Neural progenitor cell (in vitro differentiated cells): ENCODE data around the gene TNF. TPM values are rescaled to one million over a fixed set of nuclear protein-coding genes. Genes with fewer than 3 reads are reported as not detected.
A peak's percentile ranks its signal among the peaks of the same experiment; 100 is the strongest.

Source experiments
- DNase-seq: peaks from one replicate; pipeline ENCODE4 v3.0.0-alpha.2; 2016; ENCODE audit warnings: low spot score
- H2AFZ ChIP-seq: fragments of 200-600 bp; sonication (generic); replicated peaks from 2 replicates; pipeline ENCODE4 v1.6.1; 2016; ENCODE audit warnings: antibody characterized with exemption
- H3F3A ChIP-seq: fragments of 200-600 bp; sonication (generic); 2 replicates; pipeline ENCODE4 v1.6.1; 2016; ENCODE audit warnings: antibody characterized with exemption, low read depth
- H3K27ac ChIP-seq: fragments of 200-600 bp; sonication (generic); 2 replicates; pipeline ENCODE4 v1.5.1; 2016; ENCODE audit warnings: mild to moderate bottlenecking
- H3K27me3 ChIP-seq: fragments of 200-600 bp; sonication (generic); 2 replicates; pipeline ENCODE4 v1.6.1; 2016; ENCODE audit warnings: mild to moderate bottlenecking, moderate library complexity
- H3K36me3 ChIP-seq: fragments of 200-600 bp; sonication (generic); 2 replicates; pipeline ENCODE4 v1.5.1; 2016
- H3K4me1 ChIP-seq: fragments of 200-600 bp; sonication (generic); 2 replicates; pipeline ENCODE4 v1.6.1; 2016; ENCODE audit warnings: mixed run types
- H3K4me2 ChIP-seq: fragments of 200-600 bp; sonication (generic); 2 replicates; pipeline ENCODE4 v1.6.1; 2016
- H3K4me3 ChIP-seq: fragments of 200-600 bp; sonication (generic); 2 replicates; pipeline ENCODE4 v1.5.1; 2016
- H3K79me2 ChIP-seq: fragments of 200-600 bp; sonication (generic); 2 replicates; pipeline ENCODE4 v1.6.1; 2016; ENCODE audit warnings: low read depth
- H3K9ac ChIP-seq: fragments of 200-600 bp; sonication (generic); 2 replicates; pipeline ENCODE4 v1.6.1; 2016
- H3K9me3 ChIP-seq: fragments of 200-600 bp; sonication (generic); 2 replicates; pipeline ENCODE4 v1.5.1; 2016; ENCODE audit warnings: low read depth
- H4K20me1 ChIP-seq: fragments of 200-600 bp; sonication (generic); 2 replicates; pipeline ENCODE4 v1.6.1; 2016; ENCODE audit warnings: low read depth
- H3K27ac Mint-ChIP-seq: 3 replicates; pipeline ENCODE4 v1.8.0; 2021; ENCODE audit warnings: mixed read lengths
- H3K27me3 Mint-ChIP-seq: 2 replicates; pipeline ENCODE4 v1.8.0; 2022; ENCODE audit warnings: low read depth, mild to moderate bottlenecking, inconsistent platforms, moderate library complexity, mixed read lengths; ENCODE audit not compliant: insufficient read depth
- H3K36me3 Mint-ChIP-seq: 3 replicates; pipeline ENCODE4 v1.8.0; 2021; ENCODE audit warnings: mixed read lengths
- H3K4me1 Mint-ChIP-seq: 3 replicates; pipeline ENCODE4 v1.8.0; 2021; ENCODE audit warnings: mixed read lengths
- H3K4me3 Mint-ChIP-seq: 3 replicates; pipeline ENCODE4 v1.8.0; 2021; ENCODE audit warnings: mild to moderate bottlenecking, moderate library complexity, mixed read lengths
- H3K9me3 Mint-ChIP-seq: 3 replicates; pipeline ENCODE4 v1.8.0; 2020; ENCODE audit warnings: mixed read lengths
- EZH2 ChIP-seq: fragments of 200-600 bp; sonication (generic); IDR thresholded peaks from 2 replicates; pipeline ENCODE4 v1.6.1; 2017; ENCODE audit warnings: antibody characterized with exemption, mild to moderate bottlenecking, moderate library complexity
- EZH2phosphoT487 ChIP-seq: fragments of 200-600 bp; sonication (generic); IDR thresholded peaks from 2 replicates; pipeline ENCODE4 v1.6.1; 2017; ENCODE audit warnings: antibody characterized with exemption
- total RNA-seq: library from RNA; depleted of rRNA; stranded (reverse); fragments of >200 nt; gene quantifications from 2 replicates; pipeline ENCODE4 v1.2.3, GENCODE V29; 2015; ENCODE audit warnings: low replicate concordance
- TF ChIP-seq, protein P1 (sequence below): fragments of 200-600 bp; sonication (generic); IDR thresholded peaks from 2 replicates; pipeline ENCODE4 v1.5.1; 2017; ENCODE audit warnings: antibody characterized with exemption, mild to moderate bottlenecking

Gene TNF
- total RNA-seq, 1 donor from 2014 or later, result not detected

DNA sequence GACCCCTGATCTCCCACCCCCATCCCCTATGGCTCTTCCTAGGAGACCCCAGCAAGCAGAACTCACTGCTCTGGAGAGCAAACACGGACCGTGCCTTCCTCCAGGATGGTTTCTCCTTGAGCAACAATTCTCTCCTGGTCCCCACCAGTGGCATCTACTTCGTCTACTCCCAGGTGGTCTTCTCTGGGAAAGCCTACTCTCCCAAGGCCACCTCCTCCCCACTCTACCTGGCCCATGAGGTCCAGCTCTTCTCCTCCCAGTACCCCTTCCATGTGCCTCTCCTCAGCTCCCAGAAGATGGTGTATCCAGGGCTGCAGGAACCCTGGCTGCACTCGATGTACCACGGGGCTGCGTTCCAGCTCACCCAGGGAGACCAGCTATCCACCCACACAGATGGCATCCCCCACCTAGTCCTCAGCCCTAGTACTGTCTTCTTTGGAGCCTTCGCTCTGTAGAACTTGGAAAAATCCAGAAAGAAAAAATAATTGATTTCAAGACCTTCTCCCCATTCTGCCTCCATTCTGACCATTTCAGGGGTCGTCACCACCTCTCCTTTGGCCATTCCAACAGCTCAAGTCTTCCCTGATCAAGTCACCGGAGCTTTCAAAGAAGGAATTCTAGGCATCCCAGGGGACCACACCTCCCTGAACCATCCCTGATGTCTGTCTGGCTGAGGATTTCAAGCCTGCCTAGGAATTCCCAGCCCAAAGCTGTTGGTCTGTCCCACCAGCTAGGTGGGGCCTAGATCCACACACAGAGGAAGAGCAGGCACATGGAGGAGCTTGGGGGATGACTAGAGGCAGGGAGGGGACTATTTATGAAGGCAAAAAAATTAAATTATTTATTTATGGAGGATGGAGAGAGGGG lies 1.9 kb upstream of the TNF start:
- no peak overlapping the region for H3K27ac Mint-ChIP-seq
- H3K4me3 ChIP-seq, result no peak overlapping the region
- no peaks in the 10 kb centered on the region for H3K9me3 Mint-ChIP-seq
- peaks cover 20% of the 10 kb centered on the region for H3K27me3 Mint-ChIP-seq
- H3F3A ChIP-seq, result no peaks in the 10 kb centered on the region
- H3K27ac ChIP-seq, result no peak overlapping the region
- H3K36me3 ChIP-seq, result no peaks in the 10 kb centered on the region
- no peaks in the 10 kb centered on the region for H3K27me3 ChIP-seq
- H3K4me2 ChIP-seq, result no peak overlapping the region
- no peaks in the 10 kb centered on the region for H3K36me3 Mint-ChIP-seq
- peak overlapping the region; percentile 24 for H3K4me3 Mint-ChIP-seq
- no peak for TF ChIP-seq EZH2
- no peak for TF ChIP-seq EZH2phosphoT487
- TF ChIP-seq, protein P1, sequence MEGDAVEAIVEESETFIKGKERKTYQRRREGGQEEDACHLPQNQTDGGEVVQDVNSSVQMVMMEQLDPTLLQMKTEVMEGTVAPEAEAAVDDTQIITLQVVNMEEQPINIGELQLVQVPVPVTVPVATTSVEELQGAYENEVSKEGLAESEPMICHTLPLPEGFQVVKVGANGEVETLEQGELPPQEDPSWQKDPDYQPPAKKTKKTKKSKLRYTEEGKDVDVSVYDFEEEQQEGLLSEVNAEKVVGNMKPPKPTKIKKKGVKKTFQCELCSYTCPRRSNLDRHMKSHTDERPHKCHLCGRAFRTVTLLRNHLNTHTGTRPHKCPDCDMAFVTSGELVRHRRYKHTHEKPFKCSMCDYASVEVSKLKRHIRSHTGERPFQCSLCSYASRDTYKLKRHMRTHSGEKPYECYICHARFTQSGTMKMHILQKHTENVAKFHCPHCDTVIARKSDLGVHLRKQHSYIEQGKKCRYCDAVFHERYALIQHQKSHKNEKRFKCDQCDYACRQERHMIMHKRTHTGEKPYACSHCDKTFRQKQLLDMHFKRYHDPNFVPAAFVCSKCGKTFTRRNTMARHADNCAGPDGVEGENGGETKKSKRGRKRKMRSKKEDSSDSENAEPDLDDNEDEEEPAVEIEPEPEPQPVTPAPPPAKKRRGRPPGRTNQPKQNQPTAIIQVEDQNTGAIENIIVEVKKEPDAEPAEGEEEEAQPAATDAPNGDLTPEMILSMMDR, result no peak
- H3K9ac ChIP-seq, result no peak overlapping the region
- H2AFZ ChIP-seq, result no peak overlapping the region
- no peaks in the 10 kb centered on the region for H4K20me1 ChIP-seq
- peaks cover 4% of the 10 kb centered on the region for H3K4me1 Mint-ChIP-seq
- H3K4me1 ChIP-seq, result peaks cover 5% of the 10 kb centered on the region
- no peaks in the 10 kb centered on the region for H3K9me3 ChIP-seq
- no peaks in the 10 kb centered on the region for H3K79me2 ChIP-seq
- no peak for DNase-seq

DNA sequence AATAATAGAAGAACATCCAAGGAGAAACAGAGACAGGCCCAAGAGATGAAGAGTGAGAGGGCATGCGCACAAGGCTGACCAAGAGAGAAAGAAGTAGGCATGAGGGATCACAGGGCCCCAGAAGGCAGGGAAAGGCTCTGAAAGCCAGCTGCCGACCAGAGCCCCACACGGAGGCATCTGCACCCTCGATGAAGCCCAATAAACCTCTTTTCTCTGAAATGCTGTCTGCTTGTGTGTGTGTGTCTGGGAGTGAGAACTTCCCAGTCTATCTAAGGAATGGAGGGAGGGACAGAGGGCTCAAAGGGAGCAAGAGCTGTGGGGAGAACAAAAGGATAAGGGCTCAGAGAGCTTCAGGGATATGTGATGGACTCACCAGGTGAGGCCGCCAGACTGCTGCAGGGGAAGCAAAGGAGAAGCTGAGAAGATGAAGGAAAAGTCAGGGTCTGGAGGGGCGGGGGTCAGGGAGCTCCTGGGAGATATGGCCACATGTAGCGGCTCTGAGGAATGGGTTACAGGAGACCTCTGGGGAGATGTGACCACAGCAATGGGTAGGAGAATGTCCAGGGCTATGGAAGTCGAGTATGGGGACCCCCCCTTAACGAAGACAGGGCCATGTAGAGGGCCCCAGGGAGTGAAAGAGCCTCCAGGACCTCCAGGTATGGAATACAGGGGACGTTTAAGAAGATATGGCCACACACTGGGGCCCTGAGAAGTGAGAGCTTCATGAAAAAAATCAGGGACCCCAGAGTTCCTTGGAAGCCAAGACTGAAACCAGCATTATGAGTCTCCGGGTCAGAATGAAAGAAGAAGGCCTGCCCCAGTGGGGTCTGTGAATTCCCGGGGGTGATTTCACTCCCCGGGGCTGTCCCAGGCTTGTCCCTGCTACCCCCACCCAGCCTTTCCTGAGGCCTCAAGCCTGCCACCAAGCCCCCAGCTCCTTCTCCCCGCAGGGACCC lies 981 bp upstream of the TNF start:
- Histone ChIP-seq H3K4me3 (no peak overlapping the region), H3F3A (no peaks in the 10 kb centered on the region), H3K27me3 (no peaks in the 10 kb centered on the region), H4K20me1 (no peaks in the 10 kb centered on the region), H3K9me3 (no peaks in the 10 kb centered on the region), H3K36me3 (no peaks in the 10 kb centered on the region), H3K4me2 (no peak overlapping the region), H2AFZ (no peak overlapping the region), H3K79me2 (no peaks in the 10 kb centered on the region), H3K4me1 (peaks cover 6% of the 10 kb centered on the region), H3K9ac (no peak overlapping the region), H3K27ac (no peak overlapping the region)
- Mint-ChIP-seq H3K27ac (peak overlapping the region; percentile 58), H3K4me3 (no peak overlapping the region), H3K9me3 (no peaks in the 10 kb centered on the region), H3K27me3 (peaks cover 16% of the 10 kb centered on the region), H3K4me1 (no peaks in the 10 kb centered on the region), H3K36me3 (no peaks in the 10 kb centered on the region)
- no peak for DNase-seq
- TF ChIP-seq EZH2 (no peak), EZH2phosphoT487 (no peak)
- TF ChIP-seq, protein P1, result no peak

DNA sequence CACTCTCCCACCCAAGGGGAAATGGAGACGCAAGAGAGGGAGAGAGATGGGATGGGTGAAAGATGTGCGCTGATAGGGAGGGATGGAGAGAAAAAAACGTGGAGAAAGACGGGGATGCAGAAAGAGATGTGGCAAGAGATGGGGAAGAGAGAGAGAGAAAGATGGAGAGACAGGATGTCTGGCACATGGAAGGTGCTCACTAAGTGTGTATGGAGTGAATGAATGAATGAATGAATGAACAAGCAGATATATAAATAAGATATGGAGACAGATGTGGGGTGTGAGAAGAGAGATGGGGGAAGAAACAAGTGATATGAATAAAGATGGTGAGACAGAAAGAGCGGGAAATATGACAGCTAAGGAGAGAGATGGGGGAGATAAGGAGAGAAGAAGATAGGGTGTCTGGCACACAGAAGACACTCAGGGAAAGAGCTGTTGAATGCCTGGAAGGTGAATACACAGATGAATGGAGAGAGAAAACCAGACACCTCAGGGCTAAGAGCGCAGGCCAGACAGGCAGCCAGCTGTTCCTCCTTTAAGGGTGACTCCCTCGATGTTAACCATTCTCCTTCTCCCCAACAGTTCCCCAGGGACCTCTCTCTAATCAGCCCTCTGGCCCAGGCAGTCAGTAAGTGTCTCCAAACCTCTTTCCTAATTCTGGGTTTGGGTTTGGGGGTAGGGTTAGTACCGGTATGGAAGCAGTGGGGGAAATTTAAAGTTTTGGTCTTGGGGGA lies 754 bp downstream of the TNF start:
- no peak overlapping the region for H3K27ac Mint-ChIP-seq
- Histone ChIP-seq H3K9ac (no peak overlapping the region), H3F3A (no peaks in the 10 kb centered on the region), H4K20me1 (no peaks in the 10 kb centered on the region), H3K4me3 (no peak overlapping the region), H3K4me2 (no peak overlapping the region), H3K4me1 (peaks cover 6% of the 10 kb centered on the region), H3K9me3 (no peaks in the 10 kb centered on the region), H3K79me2 (no peaks in the 10 kb centered on the region), H2AFZ (no peak overlapping the region), H3K27me3 (peaks cover 9% of the 10 kb centered on the region), H3K27ac (no peak overlapping the region), H3K36me3 (no peaks in the 10 kb centered on the region)
- H3K36me3 Mint-ChIP-seq, result no peaks in the 10 kb centered on the region
- peaks cover 20% of the 10 kb centered on the region for H3K27me3 Mint-ChIP-seq
- TF ChIP-seq, protein P1, result no peak
- no peak for TF ChIP-seq EZH2phosphoT487
- TF ChIP-seq EZH2, result no peak
- H3K4me1 Mint-ChIP-seq, result peaks cover 7% of the 10 kb centered on the region
- no peak overlapping the region for H3K4me3 Mint-ChIP-seq
- no peaks in the 10 kb centered on the region for H3K9me3 Mint-ChIP-seq
- no peak for DNase-seq
